Measurements from ENCODE around the gene LTBP1.

The LTBP1 gene

DNA sequence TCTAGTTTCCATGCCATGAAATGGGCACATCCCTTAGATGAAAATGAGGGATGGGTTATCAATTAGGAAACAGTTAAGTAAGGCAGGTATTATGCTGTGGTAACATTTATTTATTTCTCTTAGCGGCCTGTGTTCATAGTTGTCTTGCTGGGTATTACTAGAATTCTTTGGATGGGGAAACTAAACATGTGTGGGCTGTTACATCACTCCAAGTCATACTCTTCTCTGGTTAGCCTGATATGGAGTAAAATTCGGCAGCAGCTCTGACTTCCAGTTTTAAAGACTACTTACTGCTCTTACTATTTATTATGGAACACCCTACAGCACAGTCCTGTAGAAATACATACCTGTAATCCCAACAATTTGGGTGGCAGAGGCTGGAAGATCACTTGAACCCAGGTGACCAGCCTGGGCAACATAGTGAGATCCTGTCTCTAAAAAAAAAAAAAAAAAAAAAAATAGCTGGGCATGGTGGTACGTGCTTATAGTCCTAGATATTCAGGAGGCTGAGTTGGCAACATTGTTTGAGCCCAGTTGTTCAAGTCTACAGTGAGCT is 496.6 kb downstream of the LTBP1 start:
- no peak for DNase-seq

DNA sequence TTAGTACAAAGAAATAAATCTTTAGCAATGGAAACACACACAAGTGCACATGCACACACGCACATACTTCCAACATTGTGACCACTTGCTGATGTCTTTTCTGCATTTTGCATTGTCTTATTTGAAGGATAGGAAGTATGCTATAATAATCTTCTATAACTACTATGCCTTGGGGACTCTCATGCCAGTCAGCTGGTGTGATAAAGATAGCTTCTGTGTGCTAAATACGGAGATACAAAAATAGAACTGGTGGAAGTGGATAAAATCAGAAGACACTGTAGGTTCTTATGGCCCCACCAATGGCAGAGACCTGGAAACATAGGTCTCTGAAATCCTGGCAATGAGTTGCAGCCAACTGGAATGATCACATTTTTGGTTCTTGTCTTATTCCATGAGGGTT is 498.2 kb downstream of the LTBP1 start:
- no peak for DNase-seq

DNA sequence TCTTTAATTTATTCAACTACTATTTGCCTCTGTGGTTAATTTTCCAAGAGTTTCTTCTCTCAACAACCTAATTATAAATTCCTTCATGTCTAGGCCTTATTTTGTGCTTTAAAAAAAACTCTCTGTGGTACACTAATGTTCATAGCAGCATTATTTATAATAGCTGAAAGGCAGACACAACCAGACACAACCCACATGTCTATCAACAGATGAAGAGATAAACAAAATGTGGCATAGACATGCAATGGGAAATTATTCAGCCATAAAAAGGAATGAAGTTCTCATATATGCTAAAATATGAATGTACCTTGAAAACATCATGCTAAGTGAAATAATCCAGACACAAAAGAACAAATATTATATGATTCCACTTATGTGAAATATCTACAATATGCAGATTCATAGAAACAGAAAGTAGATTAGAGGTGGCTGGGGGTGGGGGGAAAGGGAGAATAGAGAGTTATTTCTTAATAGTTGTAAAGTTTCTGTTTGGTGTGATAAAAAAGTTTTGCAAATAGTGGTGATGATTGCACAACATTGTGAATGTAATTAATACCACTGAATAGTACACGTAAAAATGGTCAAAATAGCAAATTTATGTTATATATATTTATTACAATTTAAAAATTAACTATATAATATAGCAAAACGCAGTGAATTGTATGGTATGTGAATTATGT is 501.6 kb downstream of the LTBP1 start:
- DNase-seq: no peak

Data from NCI-H524 (cell line).